ENCODE measurements around the gene ARPC5.

- TF ChIP-seq GATA3 (IDR thresholded peaks at IDR 0.05; ENCODE audit: low read depth, low read length) (no peak), GATA2 (IDR thresholded peaks at IDR 0.05; ENCODE audit: low read depth, low read length) (no peak)
These were observed 16.0 kb upstream of the ARPC5 start for GRCh38 chr1:183651612-183652011.

Measured in SH-SY5Y (cell line).